HepG2 (cell line): ENCODE results near the gene TSTD2. TPM values are rescaled to one million over a fixed set of nuclear protein-coding genes. Genes with fewer than 3 reads are reported as not detected.

Experiments
- ATF7 ChIP-seq, 2 experiments: fragments of 450-650 bp in 1 of 2; sonication (generic) in 1 of 2; formaldehyde crosslinking in 1 of 2; IDR thresholded peaks; 2 replicates each; pipeline versions ENCODE4 v1.4.0 to v1.6.1; 2016 to 2020; ENCODE audit warnings: antibody characterized with exemption in 1 of 2, mild to moderate bottlenecking in 1 of 2, missing genetic modification reagents in 1 of 2
- CTCF ChIP-seq: sonication (generic); formaldehyde crosslinking; IDR thresholded peaks from 2 replicates; pipeline ENCODE4 v1.5.0; 2020; ENCODE audit warnings: mild to moderate bottlenecking, missing genetic modification reagents, moderate library complexity
- DMAP1 ChIP-seq: IDR thresholded peaks from 2 replicates; pipeline ENCODE4 v1.6.1; 2016
- EEA1 ChIP-seq: sonication (generic); formaldehyde crosslinking; IDR thresholded peaks from 2 replicates; pipeline ENCODE4 v1.5.1; 2020; ENCODE audit warnings: mild to moderate bottlenecking, missing genetic modification reagents, borderline replicate concordance
- FOSL2 ChIP-seq: sonication (generic); formaldehyde crosslinking; IDR thresholded peaks from 2 replicates; pipeline ENCODE4 v1.4.0; 2020; ENCODE audit warnings: missing genetic modification reagents
- MXD4 ChIP-seq: IDR thresholded peaks from 2 replicates; pipeline ENCODE4 v1.6.1; 2016; ENCODE audit warnings: mild to moderate bottlenecking, missing biosample characterization, missing genetic modification reagents
- MZF1 ChIP-seq: sonication (generic); formaldehyde crosslinking; IDR thresholded peaks from 2 replicates; pipeline ENCODE4 v1.8.1; 2023; ENCODE audit warnings: mild to moderate bottlenecking, missing genetic modification reagents, borderline replicate concordance
- SMAD1 ChIP-seq: sonication (generic); formaldehyde crosslinking; IDR thresholded peaks from 2 replicates; pipeline ENCODE4 v1.4.0; 2020; ENCODE audit warnings: missing genetic modification reagents, low read depth, mild to moderate bottlenecking, borderline replicate concordance
- THAP11 ChIP-seq: IDR thresholded peaks from 2 replicates; pipeline ENCODE4 v1.6.1; 2016; ENCODE audit warnings: missing biosample characterization, missing genetic modification reagents
- WIZ ChIP-seq: sonication (generic); formaldehyde crosslinking; IDR thresholded peaks from 2 replicates; pipeline ENCODE4 v1.5.1; 2020; ENCODE audit warnings: mild to moderate bottlenecking, missing genetic modification reagents
- ZBTB21 ChIP-seq: sonication (generic); formaldehyde crosslinking; IDR thresholded peaks from 2 replicates; pipeline ENCODE4 v1.4.0; 2020; ENCODE audit warnings: missing genetic modification reagents
- ZNF276 ChIP-seq: sonication (generic); formaldehyde crosslinking; IDR thresholded peaks from 2 replicates; pipeline ENCODE4 v1.4.0; 2020; ENCODE audit warnings: mild to moderate bottlenecking, low read depth, missing genetic modification reagents
- ZNF800 ChIP-seq: sonication (generic); formaldehyde crosslinking; IDR thresholded peaks from 2 replicates; pipeline ENCODE4 v1.4.0; 2020; ENCODE audit warnings: missing genetic modification reagents
- ZNF891 ChIP-seq: sonication (generic); formaldehyde crosslinking; IDR thresholded peaks from 2 replicates; pipeline ENCODE4 v1.5.0; 2020; ENCODE audit warnings: mild to moderate bottlenecking, missing genetic modification reagents
- polyA plus RNA-seq, 8 experiments: library from polyadenylated mRNA; depleted of rRNA in 3 of 8; stranded (reverse) in 7 of 8; unstranded in 1 of 8; fragments of >200 nt; fragmentation: Illumina TruSeq in 4 of 8; extraction: Trizol in 4 of 8; gene quantifications; 2 replicates each; pipeline versions ENCODE4 v1.2.1 to v1.2.3, GENCODE V29; 2011 to 2016; ENCODE audit warnings: low read depth in 4 of 8, missing spikeins in 1 of 8, mixed read lengths in 1 of 8; ENCODE audit not compliant: insufficient read depth in 1 of 8
- total RNA-seq, 5 experiments: library from RNA; depleted of rRNA; stranded (reverse); fragments of >200 nt; fragmentation: Illumina TruSeq; extraction: Trizol; gene quantifications; 2 replicates each; pipeline ENCODE4 v1.2.3, GENCODE V29; 2016; ENCODE audit warnings: low read depth in 1 of 5
- TF ChIP-seq, protein P1 (sequence below): sonication (generic); formaldehyde crosslinking; IDR thresholded peaks from 2 replicates; pipeline ENCODE4 v1.5.1; 2020; ENCODE audit warnings: mild to moderate bottlenecking, missing genetic modification reagents, moderate library complexity
- TF ChIP-seq, protein P2 (sequence below): IDR thresholded peaks from 2 replicates; pipeline ENCODE4 v1.6.1; 2016; ENCODE audit warnings: missing genetic modification reagents, missing compliant biosample characterization
- TF ChIP-seq, protein P3 (sequence below): sonication (generic); formaldehyde crosslinking; IDR thresholded peaks from 2 replicates; pipeline ENCODE4 v1.8.0; 2022; ENCODE audit warnings: missing genetic modification reagents, low read depth, mild to moderate bottlenecking, borderline replicate concordance

Gene TSTD2
- total and polyA plus RNA-seq, 2 of the 13 experiments (the other 11 are each of a cell fraction or from before 2014, with no cell fraction given) = 16.0 to 23.1 TPM

GRCh38 chr9:97632985-97633858 is at the start of gene TSTD2, which contains the start of gene NCBP1 (continued):
- peak; percentile 21; the same call in 1 of the 2 replicates for TF ChIP-seq CTCF
- TF ChIP-seq ZNF276 = no peak
- TF ChIP-seq EEA1 = no peak
- TF ChIP-seq MZF1 (CRISPR knock-in tag) = no peak
- peak; percentile 20; the same call in 1 of the 2 replicates for TF ChIP-seq FOSL2 (CRISPR knock-in tag)
- 0 out of 2 replicates have a peak, but pooled peaks have one; percentile 81 for TF ChIP-seq ZNF800
- TF ChIP-seq THAP11 (CRISPR knock-in tag) = peak; percentile 95
- no peak for TF ChIP-seq SMAD1 (CRISPR knock-in tag)
- TF ChIP-seq ZNF891 (CRISPR knock-in tag) = no peak
- TF ChIP-seq WIZ (CRISPR knock-in tag) = no peak
- TF ChIP-seq, protein P1, sequence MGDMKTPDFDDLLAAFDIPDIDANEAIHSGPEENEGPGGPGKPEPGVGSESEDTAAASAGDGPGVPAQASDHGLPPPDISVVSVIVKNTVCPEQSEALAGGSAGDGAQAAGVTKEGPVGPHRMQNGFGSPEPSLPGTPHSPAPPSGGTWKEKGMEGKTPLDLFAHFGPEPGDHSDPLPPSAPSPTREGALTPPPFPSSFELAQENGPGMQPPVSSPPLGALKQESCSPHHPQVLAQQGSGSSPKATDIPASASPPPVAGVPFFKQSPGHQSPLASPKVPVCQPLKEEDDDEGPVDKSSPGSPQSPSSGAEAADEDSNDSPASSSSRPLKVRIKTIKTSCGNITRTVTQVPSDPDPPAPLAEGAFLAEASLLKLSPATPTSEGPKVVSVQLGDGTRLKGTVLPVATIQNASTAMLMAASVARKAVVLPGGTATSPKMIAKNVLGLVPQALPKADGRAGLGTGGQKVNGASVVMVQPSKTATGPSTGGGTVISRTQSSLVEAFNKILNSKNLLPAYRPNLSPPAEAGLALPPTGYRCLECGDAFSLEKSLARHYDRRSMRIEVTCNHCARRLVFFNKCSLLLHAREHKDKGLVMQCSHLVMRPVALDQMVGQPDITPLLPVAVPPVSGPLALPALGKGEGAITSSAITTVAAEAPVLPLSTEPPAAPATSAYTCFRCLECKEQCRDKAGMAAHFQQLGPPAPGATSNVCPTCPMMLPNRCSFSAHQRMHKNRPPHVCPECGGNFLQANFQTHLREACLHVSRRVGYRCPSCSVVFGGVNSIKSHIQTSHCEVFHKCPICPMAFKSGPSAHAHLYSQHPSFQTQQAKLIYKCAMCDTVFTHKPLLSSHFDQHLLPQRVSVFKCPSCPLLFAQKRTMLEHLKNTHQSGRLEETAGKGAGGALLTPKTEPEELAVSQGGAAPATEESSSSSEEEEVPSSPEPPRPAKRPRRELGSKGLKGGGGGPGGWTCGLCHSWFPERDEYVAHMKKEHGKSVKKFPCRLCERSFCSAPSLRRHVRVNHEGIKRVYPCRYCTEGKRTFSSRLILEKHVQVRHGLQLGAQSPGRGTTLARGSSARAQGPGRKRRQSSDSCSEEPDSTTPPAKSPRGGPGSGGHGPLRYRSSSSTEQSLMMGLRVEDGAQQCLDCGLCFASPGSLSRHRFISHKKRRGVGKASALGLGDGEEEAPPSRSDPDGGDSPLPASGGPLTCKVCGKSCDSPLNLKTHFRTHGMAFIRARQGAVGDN (CRISPR knock-in tag) = peak; percentile 95
- peak; percentile 84 for TF ChIP-seq ATF7 (IDR thresholded peaks at IDR 0.05)
- no peak; the same call in 1 of the 2 replicates for TF ChIP-seq ATF7 (CRISPR knock-in tag; IDR thresholded peaks at IDR 0.05)
- TF ChIP-seq, protein P2, sequence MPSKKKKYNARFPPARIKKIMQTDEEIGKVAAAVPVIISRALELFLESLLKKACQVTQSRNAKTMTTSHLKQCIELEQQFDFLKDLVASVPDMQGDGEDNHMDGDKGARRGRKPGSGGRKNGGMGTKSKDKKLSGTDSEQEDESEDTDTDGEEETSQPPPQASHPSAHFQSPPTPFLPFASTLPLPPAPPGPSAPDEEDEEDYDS (CRISPR knock-in tag) = peak; percentile 82
- TF ChIP-seq, protein P3, sequence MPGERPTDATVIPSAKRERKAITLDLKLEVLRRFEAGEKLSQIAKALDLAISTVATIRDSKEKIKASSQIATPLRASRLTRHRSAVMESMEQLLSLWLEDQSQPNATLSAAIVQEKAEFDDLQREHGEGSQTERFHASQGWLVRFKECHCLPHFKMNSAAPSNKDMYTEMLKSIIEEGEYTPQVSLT (CRISPR knock-in tag) = peak; percentile 90; the same call in 1 of the 2 replicates
- TF ChIP-seq ZBTB21 (CRISPR knock-in tag) = peak; percentile 96
- TF ChIP-seq MXD4 (CRISPR knock-in tag) = peak; percentile 56
- peak; percentile 75 for TF ChIP-seq DMAP1 (CRISPR knock-in tag)
